ENCODE measurements around the gene CUEDC1. TPM values are rescaled to one million over a fixed set of nuclear protein-coding genes. Genes with fewer than 3 reads are reported as not detected.

Gene CUEDC1
- total and polyA plus RNA-seq, 9 of the 15 experiments (the other 6 are each of a cell fraction or from before 2014, with no cell fraction given), result 0.20 to 4.1 (median 1.6) TPM; not detected in 1

DNA sequence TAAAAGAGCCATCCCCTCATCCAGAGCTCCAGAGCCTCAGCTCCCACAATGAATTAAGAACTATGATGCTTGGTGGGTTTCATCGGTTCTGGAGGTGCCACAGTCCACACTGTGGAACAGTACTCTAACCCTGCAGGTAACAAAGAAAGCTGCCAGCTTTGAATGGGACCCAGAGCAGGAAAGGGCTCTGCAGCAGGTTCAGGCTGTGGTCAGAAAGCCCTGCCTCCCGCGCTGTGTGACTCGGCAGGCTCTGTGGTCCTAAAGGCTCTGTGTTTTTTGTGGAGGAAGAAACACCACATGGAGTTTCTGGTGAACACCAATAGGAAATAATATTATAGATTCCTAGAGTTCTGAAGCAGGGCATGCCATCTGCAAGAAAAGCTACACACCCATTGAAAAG lies 137.9 kb downstream of the CUEDC1 start:
- WGBS (ENCODE audit: insufficient coverage, low coverage, missing lambda C conversion rate), result 2% methylated on average over 4 of the region's 4 CpGs
- Histone ChIP-seq H3K79me2 (ENCODE audit: control insufficient read depth, insufficient read depth, low read length) (no peaks in the 10 kb centered on the region), H3K4me1 (replicated peaks in 1 of 2; ENCODE audit: control insufficient read depth in 2 of 2, insufficient read depth in 2 of 2, low read length in 2 of 2) (no peaks in the 10 kb centered on the region), H3K27me3 (ENCODE audit: control insufficient read depth in 2 of 2, insufficient read depth in 2 of 2, low read length in 2 of 2) (peaks cover 27 to 33% of the 10 kb centered on the region in 2 experiments), H3K9me3 (replicated peaks; ENCODE audit: control insufficient read depth, insufficient read depth, low read depth, low read length) (no peaks in the 10 kb centered on the region), H3K9me1 (ENCODE audit: control insufficient read depth, insufficient read depth, low read length) (no peaks in the 10 kb centered on the region), H4K20me1 (replicated peaks; ENCODE audit: control insufficient read depth, insufficient read depth, low read length) (no peaks in the 10 kb centered on the region), H3K4me3 (no peak overlapping the region), H3K36me3 (ENCODE audit: control insufficient read depth, insufficient read depth, low read length) (no peaks in the 10 kb centered on the region), H3K9ac (ENCODE audit: insufficient read depth in 1 of 2, low read depth in 2 of 2, low read length in 2 of 2) (no peak overlapping the region), H3K4me2 (ENCODE audit: insufficient read depth, low read length) (no peak overlapping the region), H2AFZ (ENCODE audit: low read depth, low read length) (no peak overlapping the region), H3K27ac (ENCODE audit: extremely low read depth, low read depth, low read length) (no peak overlapping the region)
- no peak for TF ChIP-seq ZBED1 (IDR thresholded peaks at IDR 0.05)
- TF ChIP-seq, protein P1, sequence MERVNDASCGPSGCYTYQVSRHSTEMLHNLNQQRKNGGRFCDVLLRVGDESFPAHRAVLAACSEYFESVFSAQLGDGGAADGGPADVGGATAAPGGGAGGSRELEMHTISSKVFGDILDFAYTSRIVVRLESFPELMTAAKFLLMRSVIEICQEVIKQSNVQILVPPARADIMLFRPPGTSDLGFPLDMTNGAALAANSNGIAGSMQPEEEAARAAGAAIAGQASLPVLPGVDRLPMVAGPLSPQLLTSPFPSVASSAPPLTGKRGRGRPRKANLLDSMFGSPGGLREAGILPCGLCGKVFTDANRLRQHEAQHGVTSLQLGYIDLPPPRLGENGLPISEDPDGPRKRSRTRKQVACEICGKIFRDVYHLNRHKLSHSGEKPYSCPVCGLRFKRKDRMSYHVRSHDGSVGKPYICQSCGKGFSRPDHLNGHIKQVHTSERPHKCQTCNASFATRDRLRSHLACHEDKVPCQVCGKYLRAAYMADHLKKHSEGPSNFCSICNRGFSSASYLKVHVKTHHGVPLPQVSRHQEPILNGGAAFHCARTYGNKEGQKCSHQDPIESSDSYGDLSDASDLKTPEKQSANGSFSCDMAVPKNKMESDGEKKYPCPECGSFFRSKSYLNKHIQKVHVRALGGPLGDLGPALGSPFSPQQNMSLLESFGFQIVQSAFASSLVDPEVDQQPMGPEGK (CRISPR knock-in tag; IDR thresholded peaks at IDR 0.05; ENCODE audit: borderline replicate concordance), result no peak
- TF ChIP-seq, protein P2, sequence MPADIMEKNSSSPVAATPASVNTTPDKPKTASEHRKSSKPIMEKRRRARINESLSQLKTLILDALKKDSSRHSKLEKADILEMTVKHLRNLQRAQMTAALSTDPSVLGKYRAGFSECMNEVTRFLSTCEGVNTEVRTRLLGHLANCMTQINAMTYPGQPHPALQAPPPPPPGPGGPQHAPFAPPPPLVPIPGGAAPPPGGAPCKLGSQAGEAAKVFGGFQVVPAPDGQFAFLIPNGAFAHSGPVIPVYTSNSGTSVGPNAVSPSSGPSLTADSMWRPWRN (IDR thresholded peaks at IDR 0.05; ENCODE audit: low read depth), result no peak
- TF ChIP-seq U2AF2 (optimal IDR thresholded peaks at IDR 0.05; ENCODE audit: low read depth, low read length), result no peak
- no peak for TF ChIP-seq SMARCA4 (IDR thresholded peaks at IDR 0.05)
- TF ChIP-seq CCNT2 (IDR thresholded peaks at IDR 0.05; ENCODE audit: borderline replicate concordance, extremely low read depth, insufficient read length, low read depth, low read length), result no peak
- TF ChIP-seq SRSF1 (IDR thresholded peaks at IDR 0.05; ENCODE audit: low read depth, low read length), result no peak
- no peak for TF ChIP-seq HCFC1 (IDR thresholded peaks at IDR 0.05; ENCODE audit: low read depth, low read length)
- TF ChIP-seq L3MBTL2 (IDR thresholded peaks at IDR 0.05), result no peak
- ATAC-seq (no peak), FAIRE-seq (no peak), DNase-seq (ENCODE audit: extremely low read depth in 1 of 4, low spot score in 3 of 4) (no peak)
- CTCF ChIA-PET (ENCODE audit: low intra/inter-chr PET ratio), result no interaction called here
- in situ Hi-C loops (cut with MboI) (no loop called here), intact Hi-C loops (cut with micrococcal nuclease) (no loop called here)
- no TSS peak for BruUV-seq (replicated peaks)
- POLR2A ChIA-PET, result interaction anchor here (1.3 kb wide), 1 partner anchor 9 kb away, joined by 5 read pairs; no protein-coding TSS in a partner anchor
